Dendritic cell treated with granulocyte-macrophage colony-stimulating factor and Interleukin-4, amounts not matched to agents 40 ng/mL and 50 ng/mL, for 4 days (primary cell): ENCODE measurements around the gene INPP4B.

Experiments used
- H3K27ac Mint-ChIP-seq: one replicate; pipeline ENCODE4 v1.8.0; 2022; ENCODE audit warnings: mild to moderate bottlenecking, mixed read lengths
- H3K27me3 Mint-ChIP-seq: one replicate; pipeline ENCODE4 v1.8.0; 2022; ENCODE audit warnings: mild to moderate bottlenecking, mixed read lengths
- H3K36me3 Mint-ChIP-seq: one replicate; pipeline ENCODE4 v1.8.0; 2022; ENCODE audit warnings: low read depth, mixed read lengths
- H3K4me1 Mint-ChIP-seq: one replicate; pipeline ENCODE4 v1.8.0; 2022; ENCODE audit warnings: low read depth, mixed read lengths
- H3K4me3 Mint-ChIP-seq: one replicate; pipeline ENCODE4 v1.8.0; 2022; ENCODE audit warnings: mild to moderate bottlenecking, moderate library complexity, mixed read lengths
- H3K9me3 Mint-ChIP-seq: one replicate; pipeline ENCODE4 v1.8.0; 2022; ENCODE audit warnings: mixed read lengths
- intact Hi-C: fragments of 100-400 bp; cut with micrococcal nuclease; formaldehyde crosslinking; loops from one replicate; pipeline ENCODE4 v1.15.0; 2022

Gene INPP4B

GRCh38 chr4:142282870-142283431 is 563.1 kb downstream of the INPP4B start:
- H3K4me1 Mint-ChIP-seq, result peaks cover 6% of the 10 kb centered on the region
- H3K36me3 Mint-ChIP-seq, result no peaks in the 10 kb centered on the region
- H3K4me3 Mint-ChIP-seq, result no peak overlapping the region
- no peaks in the 10 kb centered on the region for H3K27me3 Mint-ChIP-seq
- no peaks in the 10 kb centered on the region for H3K9me3 Mint-ChIP-seq
- intact Hi-C loops, result loop anchor here (1.0 to 5.0 kb wide), 2 partner anchors 559 to 742 kb away; no protein-coding TSS in a partner anchor
- no peak overlapping the region for H3K27ac Mint-ChIP-seq

GRCh38 chr4:142281999-142282398 is 564.1 kb downstream of the INPP4B start:
- intact Hi-C loops, result loop anchor here (5.0 kb wide), 1 partner anchor 560 kb away; no protein-coding TSS in a partner anchor
- no peaks in the 10 kb centered on the region for H3K9me3 Mint-ChIP-seq
- H3K27me3 Mint-ChIP-seq, result no peaks in the 10 kb centered on the region
- H3K4me3 Mint-ChIP-seq, result no peak overlapping the region
- H3K36me3 Mint-ChIP-seq, result no peaks in the 10 kb centered on the region
- no peak overlapping the region for H3K27ac Mint-ChIP-seq
- peaks cover 6% of the 10 kb centered on the region for H3K4me1 Mint-ChIP-seq

GRCh38 chr4:142278663-142279062 is 567.4 kb downstream of the INPP4B start:
- intact Hi-C loops, result no loop called here
- no peaks in the 10 kb centered on the region for H3K27me3 Mint-ChIP-seq
- no peak overlapping the region for H3K4me3 Mint-ChIP-seq
- no peak overlapping the region for H3K27ac Mint-ChIP-seq
- H3K9me3 Mint-ChIP-seq, result no peaks in the 10 kb centered on the region
- peaks cover 6% of the 10 kb centered on the region for H3K4me1 Mint-ChIP-seq
- no peaks in the 10 kb centered on the region for H3K36me3 Mint-ChIP-seq

GRCh38 chr4:142278171-142278570 is 567.9 kb downstream of the INPP4B start:
- no peak overlapping the region for H3K27ac Mint-ChIP-seq
- no peak overlapping the region for H3K4me3 Mint-ChIP-seq
- intact Hi-C loops, result no loop called here
- H3K9me3 Mint-ChIP-seq, result no peaks in the 10 kb centered on the region
- no peaks in the 10 kb centered on the region for H3K36me3 Mint-ChIP-seq
- H3K4me1 Mint-ChIP-seq, result peaks cover 6% of the 10 kb centered on the region
- H3K27me3 Mint-ChIP-seq, result no peaks in the 10 kb centered on the region

GRCh38 chr4:142274137-142274536 is 572.0 kb downstream of the INPP4B start:
- Mint-ChIP-seq H3K4me1 (peaks cover 6% of the 10 kb centered on the region), H3K36me3 (no peaks in the 10 kb centered on the region), H3K4me3 (no peak overlapping the region), H3K27me3 (no peaks in the 10 kb centered on the region), H3K9me3 (no peaks in the 10 kb centered on the region), H3K27ac (no peak overlapping the region)
- intact Hi-C loops, result no loop called here

GRCh38 chr4:142272452-142272851 is 573.6 kb downstream of the INPP4B start:
- intact Hi-C loops, result no loop called here
- H3K4me1 Mint-ChIP-seq, result no peaks in the 10 kb centered on the region
- no peak overlapping the region for H3K4me3 Mint-ChIP-seq
- H3K27ac Mint-ChIP-seq, result no peak overlapping the region
- H3K9me3 Mint-ChIP-seq, result no peaks in the 10 kb centered on the region
- H3K27me3 Mint-ChIP-seq, result no peaks in the 10 kb centered on the region
- H3K36me3 Mint-ChIP-seq, result no peaks in the 10 kb centered on the region

- H3K27ac Mint-ChIP-seq, result no peak overlapping the region
- intact Hi-C loops, result no loop called here
- no peaks in the 10 kb centered on the region for H3K4me1 Mint-ChIP-seq
Measured at GRCh38 chr4:142271832-142272231, 574.3 kb downstream of the INPP4B start.

GRCh38 chr4:142267101-142267500 is 579.0 kb downstream of the INPP4B start:
- Mint-ChIP-seq H3K27me3 (no peaks in the 10 kb centered on the region), H3K9me3 (no peaks in the 10 kb centered on the region), H3K27ac (no peak overlapping the region), H3K4me3 (no peak overlapping the region), H3K36me3 (no peaks in the 10 kb centered on the region), H3K4me1 (no peaks in the 10 kb centered on the region)
- intact Hi-C loops, result no loop called here

More at GRCh38 chr4:142271832-142272231, 574.3 kb downstream of the INPP4B start:
- no peaks in the 10 kb centered on the region for H3K27me3 Mint-ChIP-seq
- no peak overlapping the region for H3K4me3 Mint-ChIP-seq
- H3K36me3 Mint-ChIP-seq, result no peaks in the 10 kb centered on the region
- no peaks in the 10 kb centered on the region for H3K9me3 Mint-ChIP-seq

GRCh38 chr4:142265946-142266345 is 580.2 kb downstream of the INPP4B start:
- no peak overlapping the region for H3K4me3 Mint-ChIP-seq
- H3K27me3 Mint-ChIP-seq, result no peaks in the 10 kb centered on the region
- no peaks in the 10 kb centered on the region for H3K9me3 Mint-ChIP-seq
- peaks cover 5% of the 10 kb centered on the region for H3K4me1 Mint-ChIP-seq
- intact Hi-C loops, result no loop called here
- H3K36me3 Mint-ChIP-seq, result no peaks in the 10 kb centered on the region
- no peak overlapping the region for H3K27ac Mint-ChIP-seq

- H3K4me1 Mint-ChIP-seq, result peaks cover 5% of the 10 kb centered on the region
- H3K36me3 Mint-ChIP-seq, result no peaks in the 10 kb centered on the region
- no peaks in the 10 kb centered on the region for H3K9me3 Mint-ChIP-seq
- H3K27ac Mint-ChIP-seq, result no peak overlapping the region
- intact Hi-C loops, result no loop called here
- no peak overlapping the region for H3K4me3 Mint-ChIP-seq
- H3K27me3 Mint-ChIP-seq, result no peaks in the 10 kb centered on the region
Measured at GRCh38 chr4:142265536-142265935, 580.6 kb downstream of the INPP4B start.

- Mint-ChIP-seq H3K9me3 (no peaks in the 10 kb centered on the region), H3K4me3 (no peak overlapping the region), H3K27me3 (no peaks in the 10 kb centered on the region), H3K36me3 (no peaks in the 10 kb centered on the region), H3K4me1 (peaks cover 5% of the 10 kb centered on the region), H3K27ac (no peak overlapping the region)
- intact Hi-C loops, result no loop called here
Measured at GRCh38 chr4:142264961-142265360, 581.1 kb downstream of the INPP4B start.

GRCh38 chr4:142262956-142263355 is 583.1 kb downstream of the INPP4B start:
- Mint-ChIP-seq H3K4me1 (peaks cover 5% of the 10 kb centered on the region), H3K27me3 (no peaks in the 10 kb centered on the region), H3K27ac (no peak overlapping the region), H3K36me3 (no peaks in the 10 kb centered on the region), H3K9me3 (no peaks in the 10 kb centered on the region), H3K4me3 (no peak overlapping the region)
- intact Hi-C loops, result no loop called here

- H3K27me3 Mint-ChIP-seq, result no peaks in the 10 kb centered on the region
- no peaks in the 10 kb centered on the region for H3K36me3 Mint-ChIP-seq
- no peaks in the 10 kb centered on the region for H3K4me1 Mint-ChIP-seq
- peaks cover 5% of the 10 kb centered on the region for H3K9me3 Mint-ChIP-seq
- intact Hi-C loops, result no loop called here
- H3K27ac Mint-ChIP-seq, result no peak overlapping the region
- no peak overlapping the region for H3K4me3 Mint-ChIP-seq
Measured at GRCh38 chr4:142248946-142249345, 597.2 kb downstream of the INPP4B start.

- no peaks in the 10 kb centered on the region for H3K27me3 Mint-ChIP-seq
- H3K4me1 Mint-ChIP-seq, result no peaks in the 10 kb centered on the region
- no peaks in the 10 kb centered on the region for H3K9me3 Mint-ChIP-seq
- no peak overlapping the region for H3K4me3 Mint-ChIP-seq
- no peak overlapping the region for H3K27ac Mint-ChIP-seq
- intact Hi-C loops, result no loop called here
- no peaks in the 10 kb centered on the region for H3K36me3 Mint-ChIP-seq
Measured at GRCh38 chr4:142243255-142243654, 602.8 kb downstream of the INPP4B start.

- H3K4me3 Mint-ChIP-seq, result no peak overlapping the region
- H3K27ac Mint-ChIP-seq, result no peak overlapping the region
- intact Hi-C loops, result no loop called here
- no peaks in the 10 kb centered on the region for H3K27me3 Mint-ChIP-seq
- no peaks in the 10 kb centered on the region for H3K4me1 Mint-ChIP-seq
- no peaks in the 10 kb centered on the region for H3K36me3 Mint-ChIP-seq
- no peaks in the 10 kb centered on the region for H3K9me3 Mint-ChIP-seq
Measured at GRCh38 chr4:142242156-142242555, 603.9 kb downstream of the INPP4B start.
